ENCODE measurements around the gene PRKCA.

DNA sequence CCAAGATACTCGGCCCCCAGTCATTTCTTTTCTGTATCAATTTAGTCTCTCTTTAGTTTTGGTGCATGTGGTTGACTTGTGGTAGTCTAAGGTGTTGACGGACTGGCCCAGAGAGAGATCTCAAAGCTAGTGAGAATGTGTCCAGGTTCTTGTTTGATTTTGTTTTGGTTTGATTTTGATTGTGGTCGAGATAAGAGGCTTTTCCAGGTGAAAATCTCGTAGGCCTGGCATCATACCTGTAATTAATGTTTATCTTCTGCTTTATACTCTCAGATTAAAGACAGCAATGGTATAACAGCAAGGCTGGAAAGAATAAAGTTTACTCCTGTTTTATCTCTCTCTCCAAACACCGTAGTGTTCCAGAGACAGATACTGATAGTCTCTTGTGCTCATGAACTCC, 360.1 kb downstream of the PRKCA start:
- no peak for TF ChIP-seq EZH2 (IDR thresholded peaks at IDR 0.05; ENCODE audit: low read length, unreplicated experiment)
- TF ChIP-seq, protein P1, sequence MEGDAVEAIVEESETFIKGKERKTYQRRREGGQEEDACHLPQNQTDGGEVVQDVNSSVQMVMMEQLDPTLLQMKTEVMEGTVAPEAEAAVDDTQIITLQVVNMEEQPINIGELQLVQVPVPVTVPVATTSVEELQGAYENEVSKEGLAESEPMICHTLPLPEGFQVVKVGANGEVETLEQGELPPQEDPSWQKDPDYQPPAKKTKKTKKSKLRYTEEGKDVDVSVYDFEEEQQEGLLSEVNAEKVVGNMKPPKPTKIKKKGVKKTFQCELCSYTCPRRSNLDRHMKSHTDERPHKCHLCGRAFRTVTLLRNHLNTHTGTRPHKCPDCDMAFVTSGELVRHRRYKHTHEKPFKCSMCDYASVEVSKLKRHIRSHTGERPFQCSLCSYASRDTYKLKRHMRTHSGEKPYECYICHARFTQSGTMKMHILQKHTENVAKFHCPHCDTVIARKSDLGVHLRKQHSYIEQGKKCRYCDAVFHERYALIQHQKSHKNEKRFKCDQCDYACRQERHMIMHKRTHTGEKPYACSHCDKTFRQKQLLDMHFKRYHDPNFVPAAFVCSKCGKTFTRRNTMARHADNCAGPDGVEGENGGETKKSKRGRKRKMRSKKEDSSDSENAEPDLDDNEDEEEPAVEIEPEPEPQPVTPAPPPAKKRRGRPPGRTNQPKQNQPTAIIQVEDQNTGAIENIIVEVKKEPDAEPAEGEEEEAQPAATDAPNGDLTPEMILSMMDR (conservative IDR thresholded peaks at IDR 0.05; ENCODE audit: low read depth, low read length): no peak
- TF ChIP-seq EZH2phosphoT487 (IDR thresholded peaks at IDR 0.05; ENCODE audit: borderline replicate concordance, low read length): no peak
